HG02852 (cell line): ENCODE measurements around the gene ILF3.
A peak's percentile ranks its signal among the peaks of the same experiment; 100 is the strongest.
"Not testable (repeated sequence)": the region's sequence is repeated elsewhere in the genome, so short reads cannot be mapped to it uniquely, and the experiment has no call there.

Experiments used
- ATAC-seq: cut with Tn5 transposase; IDR thresholded peaks from one replicate; pipeline ENCODE4 v1.9.1; 2021; ENCODE audit warnings: mild to moderate bottlenecking, moderate library complexity; ENCODE audit not compliant: unreplicated experiment

Gene ILF3

DNA sequence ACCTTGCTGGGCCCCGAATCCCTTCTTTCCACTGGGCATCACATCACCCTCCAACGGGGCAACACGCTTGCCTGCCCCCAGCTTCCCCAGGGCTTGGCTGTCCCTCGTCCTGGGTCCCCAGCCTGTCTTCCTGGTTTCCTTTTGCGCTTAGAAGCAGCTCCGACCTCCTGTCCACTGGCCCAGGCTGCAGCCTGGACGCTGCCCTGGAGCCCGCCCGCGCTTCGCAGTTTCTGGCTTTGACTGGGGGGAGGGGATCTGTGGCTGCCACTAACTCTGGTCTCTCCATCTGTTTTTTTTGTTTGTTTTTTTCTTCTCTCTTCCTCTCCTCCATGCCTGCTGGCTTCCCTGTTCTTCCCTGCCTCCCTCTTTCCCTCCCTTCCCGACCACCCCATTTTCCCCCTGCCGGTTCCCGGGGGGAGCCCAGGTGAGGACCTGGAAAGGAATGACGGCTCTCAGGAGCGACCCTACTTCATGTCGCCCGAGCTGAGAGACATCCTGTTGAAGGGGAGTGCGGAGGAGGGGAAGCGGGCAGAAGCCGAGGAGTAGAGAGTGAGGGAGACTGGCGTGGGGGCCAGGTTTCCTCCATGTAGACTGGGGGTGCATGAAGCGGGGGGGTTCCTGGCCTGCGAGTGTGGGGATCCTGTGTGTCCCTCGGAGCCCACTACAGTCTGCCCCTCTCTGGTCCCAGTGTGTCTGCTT is 11.5 kb upstream of the ILF3 start:
- ATAC-seq, result no peak

GRCh38 chr19:10643172-10643967 is 10.8 kb upstream of the ILF3 start:
- ATAC-seq, result no peak

- no peak for ATAC-seq
Observed at GRCh38 chr19:10643968-10644259, 10.2 kb upstream of the ILF3 start.

DNA sequence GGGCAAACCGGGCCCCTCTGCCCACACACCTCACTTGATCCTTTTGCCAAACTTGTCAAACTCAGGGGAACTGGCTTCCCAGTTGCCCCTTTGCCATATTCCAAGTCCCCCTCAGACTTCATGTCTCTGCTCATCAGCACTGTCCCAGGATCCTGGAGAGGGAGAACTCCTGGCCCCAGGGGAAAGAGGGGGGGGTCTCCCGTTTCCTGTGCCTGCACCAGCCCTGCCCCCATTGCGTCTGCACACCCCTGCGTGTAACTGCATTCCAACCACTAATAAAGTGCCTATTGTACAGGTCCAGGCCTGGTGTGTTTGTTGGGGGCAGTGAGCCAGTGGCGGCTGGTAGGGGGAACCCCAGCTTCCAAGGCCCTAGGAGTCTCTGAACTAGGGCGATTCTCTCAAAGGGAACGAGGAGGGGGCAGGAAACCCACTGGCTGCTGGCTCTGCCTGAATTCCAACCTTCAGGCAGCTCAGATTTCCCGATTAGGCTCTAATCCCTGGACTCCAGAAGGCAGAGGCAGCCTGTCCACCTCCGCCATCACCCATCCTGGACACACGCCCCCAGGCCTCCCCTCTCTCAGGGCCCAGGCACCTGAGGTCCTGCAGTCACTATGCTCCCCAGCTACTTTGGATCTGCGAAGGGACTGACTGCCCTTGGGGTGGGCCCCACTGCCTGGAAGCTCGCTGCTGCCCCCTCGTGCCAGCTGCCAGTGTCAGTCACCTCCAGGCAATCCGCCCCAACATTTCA is 9.7 kb upstream of the ILF3 start:
- no peak for ATAC-seq

DNA sequence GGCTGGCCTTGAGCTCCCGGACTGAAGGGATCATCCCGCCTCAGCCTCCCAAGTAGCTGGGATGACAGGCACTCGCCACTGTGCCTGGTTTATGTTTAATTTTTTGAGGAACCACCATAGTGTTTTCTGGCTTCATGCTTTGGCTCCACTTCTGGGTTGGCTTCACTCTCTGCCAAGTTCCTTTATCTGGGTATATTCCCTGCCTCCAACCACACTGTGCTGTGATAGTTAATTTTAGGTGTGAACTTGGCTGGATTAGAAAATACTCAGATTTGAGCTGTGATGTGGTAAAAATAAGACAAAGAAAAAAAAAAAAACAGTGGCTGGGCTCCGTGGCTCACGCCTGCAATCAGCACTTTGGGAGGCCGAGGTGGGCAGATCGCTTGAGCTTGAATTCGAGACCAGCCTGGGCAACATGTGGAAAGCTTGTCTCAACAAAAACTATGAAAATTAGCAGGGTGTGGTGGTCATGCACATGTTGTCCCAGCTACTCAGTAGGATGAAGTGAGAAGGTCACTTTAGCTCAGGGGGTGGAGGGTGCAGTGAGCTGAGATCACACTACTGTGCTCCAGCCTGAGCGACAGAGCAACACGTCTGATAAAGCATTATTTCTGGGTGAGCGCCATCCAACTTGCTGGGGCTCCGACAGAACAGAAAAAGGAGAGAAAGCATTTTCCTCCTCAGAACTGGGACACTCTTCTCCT is 7.5 kb upstream of the ILF3 start:
- no peak for ATAC-seq

DNA sequence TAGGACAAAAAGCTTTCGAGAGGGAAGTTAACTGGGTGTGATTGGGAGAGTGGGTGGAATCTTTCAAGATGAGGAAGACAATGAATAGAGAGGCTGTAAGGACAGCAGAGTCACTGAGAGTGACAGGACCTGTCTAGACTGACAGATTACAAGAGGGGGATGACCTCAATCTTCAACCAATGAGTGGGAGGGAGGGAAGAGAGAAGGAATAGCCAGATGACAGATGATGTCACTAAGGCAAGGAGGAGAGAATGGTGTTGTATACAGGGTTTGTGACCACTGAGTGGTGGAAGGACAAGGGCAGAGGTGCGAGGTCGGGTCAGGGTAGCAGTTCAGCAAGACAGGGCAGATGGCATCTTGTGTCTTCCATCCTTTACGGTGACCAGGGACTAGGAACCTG is 5.8 kb upstream of the ILF3 start:
- no peak for ATAC-seq

- no peak for ATAC-seq
Observed at GRCh38 chr19:10651851-10652250, 2.3 kb upstream of the ILF3 start.

- no peak for ATAC-seq
Observed at GRCh38 chr19:10653482-10653731, 739 bp upstream of the ILF3 start.

DNA sequence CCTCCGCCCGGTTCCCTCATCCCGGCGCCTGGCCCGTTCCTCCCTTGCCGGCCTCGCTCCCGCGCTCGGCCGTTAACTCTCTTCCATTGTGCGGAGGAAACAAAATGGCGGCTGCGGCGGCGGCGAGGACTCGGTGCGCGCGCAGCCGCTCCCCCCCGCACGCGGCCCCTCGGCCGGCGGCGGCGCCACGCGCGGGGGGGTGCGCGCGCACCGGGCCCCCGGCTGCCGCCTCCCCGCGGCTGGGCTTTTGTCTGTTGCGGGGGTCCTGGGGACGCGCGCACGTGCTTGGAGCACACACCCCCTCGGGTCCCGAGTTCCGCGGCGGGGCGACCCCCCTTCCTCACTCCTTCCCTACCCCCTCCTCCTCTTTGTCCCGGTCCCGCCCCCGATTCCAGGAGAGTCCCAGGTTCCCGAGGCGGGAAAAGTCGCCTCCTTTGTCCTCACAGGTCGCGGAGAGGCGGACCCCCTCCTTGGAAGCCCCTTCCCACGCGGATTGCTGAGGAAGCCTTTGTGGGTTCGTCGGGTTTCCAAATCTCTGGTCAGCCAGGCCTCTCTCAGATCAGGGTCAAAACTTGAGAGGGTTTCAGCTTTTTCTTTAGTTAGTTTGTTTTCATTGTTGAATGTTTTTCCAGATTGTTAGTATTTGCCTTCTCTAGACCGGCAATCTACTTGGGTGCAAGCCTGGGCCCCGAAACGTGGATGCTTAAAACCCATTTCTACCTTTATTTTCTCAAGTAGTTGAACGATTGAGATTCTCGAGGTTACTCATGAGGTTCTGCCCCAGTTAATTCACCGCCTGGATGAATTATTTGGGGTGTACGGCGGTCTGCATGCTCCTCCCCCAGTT is 687 bp downstream of the ILF3 start:
- ATAC-seq, result peak; percentile 24

DNA sequence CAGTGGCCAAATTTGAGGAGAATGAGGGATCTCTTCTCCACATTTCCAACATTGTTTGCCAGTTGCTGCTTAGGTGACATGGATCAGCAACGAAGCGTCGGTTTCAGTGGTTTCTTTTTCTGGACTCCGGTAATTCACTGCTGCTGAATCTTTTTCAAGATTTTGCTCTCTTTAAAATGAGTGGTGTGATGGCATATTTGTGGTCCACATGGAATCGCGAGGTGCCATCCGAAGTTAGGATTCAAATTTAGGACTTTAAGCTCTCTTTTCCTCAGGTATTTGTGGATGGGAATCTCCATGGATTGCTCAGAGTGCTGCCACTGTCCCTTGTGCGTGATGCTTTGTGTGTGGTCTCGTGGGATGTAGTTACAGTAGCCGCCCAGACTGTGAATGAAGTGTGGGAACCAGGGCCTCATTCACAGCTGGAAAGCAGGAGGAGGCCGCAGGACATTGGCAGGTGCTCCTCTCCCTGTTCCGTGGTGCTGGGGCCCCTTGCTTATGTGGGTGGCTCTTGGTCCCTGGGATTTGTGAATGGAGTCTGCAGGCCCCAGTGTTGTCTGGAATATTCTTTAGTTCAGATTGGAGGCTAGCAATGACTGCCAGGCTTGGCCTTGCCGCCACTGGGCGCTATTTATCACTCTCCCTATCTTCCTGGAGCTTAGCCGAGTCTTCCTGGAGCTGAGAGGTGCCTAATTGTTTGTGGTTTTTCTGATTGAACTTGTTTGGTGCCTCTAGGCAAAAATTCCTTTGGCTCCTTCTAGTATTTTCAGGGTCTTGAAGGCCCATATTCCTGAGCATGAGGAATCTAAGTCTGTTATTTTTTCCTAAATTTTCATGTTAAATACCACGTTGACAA is 1.5 kb downstream of the ILF3 start:
- no peak for ATAC-seq

DNA sequence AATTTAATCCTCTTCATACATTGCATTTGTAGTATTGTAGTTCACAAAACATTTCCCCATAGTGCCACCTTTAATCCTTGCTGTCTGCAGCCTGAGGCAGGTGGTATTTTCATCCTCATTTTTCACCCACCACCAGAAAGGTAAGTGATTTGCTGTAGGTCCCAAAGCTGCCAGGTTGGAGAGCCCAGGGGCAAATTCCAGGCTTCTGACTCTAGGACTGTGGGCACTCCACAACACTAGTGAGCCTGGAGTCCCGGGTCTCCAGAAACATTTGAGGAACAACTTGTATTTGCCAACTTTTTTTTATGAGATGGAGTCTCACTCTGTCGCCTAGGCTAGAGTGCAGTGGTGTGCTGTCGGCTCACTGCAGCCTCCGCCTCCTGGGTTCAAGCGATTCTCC is 6.2 kb downstream of the ILF3 start:
- ATAC-seq, result no peak

GRCh38 chr19:10661946-10662345 is 7.8 kb downstream of the ILF3 start:
- ATAC-seq, result no peak

DNA sequence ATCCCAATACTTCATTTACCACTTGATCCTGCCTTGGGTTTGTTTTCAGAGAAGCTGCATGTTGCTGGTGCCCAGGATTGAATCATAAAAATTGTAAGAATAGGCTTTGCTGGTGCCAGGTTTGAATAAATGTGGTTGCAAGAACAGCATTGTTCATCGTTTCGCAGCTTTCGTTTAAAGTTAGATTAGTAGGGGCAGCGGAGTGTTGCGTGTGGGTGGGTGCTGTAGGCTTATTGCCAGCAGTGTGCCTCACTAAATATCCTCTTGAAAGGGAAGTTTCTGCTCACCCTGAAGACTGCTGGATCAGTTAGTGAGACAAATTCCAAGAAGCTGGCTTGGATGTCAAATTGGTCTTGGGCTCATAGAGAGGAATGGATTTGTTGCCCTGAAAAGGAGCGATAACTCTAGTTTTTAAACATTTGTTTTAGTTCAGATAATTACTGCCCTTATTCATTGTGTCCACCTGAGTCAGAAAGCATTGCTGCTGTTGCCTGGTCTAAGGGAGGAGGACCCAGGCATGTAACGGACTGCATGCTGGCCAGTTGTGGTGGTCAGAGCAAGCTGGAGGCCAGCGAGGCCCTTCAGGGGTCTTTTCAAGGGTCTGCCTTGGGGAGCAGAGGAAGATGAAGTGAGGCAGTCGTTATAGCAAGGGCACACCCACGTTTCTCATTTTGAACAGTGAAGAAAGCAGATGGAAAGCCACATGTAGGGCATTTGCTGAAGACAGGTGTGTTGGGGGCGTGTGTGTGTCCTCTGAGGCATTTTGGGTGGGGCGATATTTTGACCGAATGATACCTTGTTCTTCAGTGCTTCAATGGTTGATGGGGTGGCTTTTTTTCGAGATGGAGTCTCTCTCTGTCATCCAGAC is 8.5 kb downstream of the ILF3 start:
- no peak for ATAC-seq

GRCh38 chr19:10663252-10663563 is 9.1 kb downstream of the ILF3 start:
- ATAC-seq, result not testable (repeated sequence)

- no peak for ATAC-seq
Observed at GRCh38 chr19:10667867-10668266, 13.7 kb downstream of the ILF3 start.

GRCh38 chr19:10669246-10669645 is 15.1 kb downstream of the ILF3 start:
- ATAC-seq, result no peak

GRCh38 chr19:10670182-10670581 is 16.0 kb downstream of the ILF3 start:
- ATAC-seq, result no peak

- ATAC-seq, result no peak
Observed at GRCh38 chr19:10670876-10671804, 17.0 kb downstream of the ILF3 start.
